IMR-90 (cell line): ENCODE data around the gene CACNA1D.

Source experiments
- CEBPB ChIP-seq: IDR thresholded peaks from 2 replicates; pipeline ENCODE4 v1.6.1; 2012; ENCODE audit warnings: low read depth, low read length, improper control_type of control experiment
- CHD1 ChIP-seq: IDR thresholded peaks from 2 replicates; pipeline ENCODE4 v1.6.1; 2012; ENCODE audit warnings: low read depth, low read length, improper control_type of control experiment
- NFE2L2 ChIP-seq: fragments of 150-350 bp; IDR thresholded peaks from 2 replicates; pipeline ENCODE4 v1.6.1; 2016; ENCODE audit warnings: low read depth, mild to moderate bottlenecking, low read length
- POLR2A ChIP-seq: IDR thresholded peaks from 2 replicates; pipeline ENCODE4 v1.6.1; 2012; ENCODE audit warnings: mild to moderate bottlenecking, low read depth, low read length
- RAD21 ChIP-seq: IDR thresholded peaks from 2 replicates; pipeline ENCODE4 v1.6.1; 2012; ENCODE audit warnings: low read length, improper control_type of control experiment
- RCOR1 ChIP-seq: IDR thresholded peaks from 2 replicates; pipeline ENCODE4 v1.6.1; 2012; ENCODE audit warnings: mild to moderate bottlenecking, low read length, improper control_type of control experiment; ENCODE audit not compliant: insufficient replicate concordance
- RFX5 ChIP-seq: IDR thresholded peaks from 2 replicates; pipeline ENCODE4 v1.8.0; 2012; ENCODE audit warnings: low read depth, mild to moderate bottlenecking, low read length, moderate library complexity
- TF ChIP-seq, protein P1 (sequence below): conservative IDR thresholded peaks from 2 replicates; pipeline ENCODE4 v1.5.1; 2012; ENCODE audit warnings: mild to moderate bottlenecking, low read depth, low read length, improper control_type of control experiment
- TF ChIP-seq, protein P2 (sequence below): fragments of 150-350 bp; IDR thresholded peaks from 2 replicates; pipeline ENCODE4 v1.6.1; 2017; ENCODE audit warnings: mild to moderate bottlenecking, antibody characterized with exemption, low read length, low read depth
- TF ChIP-seq, protein P3 (sequence below): fragments of 150-350 bp; IDR thresholded peaks from 2 replicates; pipeline ENCODE4 v1.6.1; 2016; ENCODE audit warnings: low read depth, mild to moderate bottlenecking, low read length, moderate library complexity, borderline replicate concordance

DNA sequence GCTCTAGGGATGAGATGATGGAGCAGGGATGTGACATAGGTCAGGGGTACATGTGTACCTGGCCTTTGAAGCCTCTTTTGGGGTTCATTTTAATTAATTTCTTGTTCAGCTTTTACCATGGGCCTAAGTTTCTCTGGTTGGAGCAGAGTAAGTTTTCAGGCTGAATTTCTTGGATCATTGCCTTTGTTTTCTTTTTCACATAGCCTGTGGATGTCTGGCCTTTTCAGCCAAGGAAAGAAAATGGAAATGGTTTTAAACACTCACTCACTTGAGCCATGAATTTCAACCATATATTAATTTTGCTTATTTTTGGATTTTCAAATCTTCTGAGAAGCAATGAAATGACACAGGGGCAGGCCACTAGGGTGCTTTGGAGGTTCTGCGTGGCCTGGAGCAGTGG lies 30.2 kb downstream of the CACNA1D start:
- TF ChIP-seq RAD21 (no peak), NFE2L2 (no peak), POLR2A (no peak), RCOR1 (no peak), CEBPB (no peak), CHD1 (no peak), RFX5 (no peak)
- TF ChIP-seq, protein P1, sequence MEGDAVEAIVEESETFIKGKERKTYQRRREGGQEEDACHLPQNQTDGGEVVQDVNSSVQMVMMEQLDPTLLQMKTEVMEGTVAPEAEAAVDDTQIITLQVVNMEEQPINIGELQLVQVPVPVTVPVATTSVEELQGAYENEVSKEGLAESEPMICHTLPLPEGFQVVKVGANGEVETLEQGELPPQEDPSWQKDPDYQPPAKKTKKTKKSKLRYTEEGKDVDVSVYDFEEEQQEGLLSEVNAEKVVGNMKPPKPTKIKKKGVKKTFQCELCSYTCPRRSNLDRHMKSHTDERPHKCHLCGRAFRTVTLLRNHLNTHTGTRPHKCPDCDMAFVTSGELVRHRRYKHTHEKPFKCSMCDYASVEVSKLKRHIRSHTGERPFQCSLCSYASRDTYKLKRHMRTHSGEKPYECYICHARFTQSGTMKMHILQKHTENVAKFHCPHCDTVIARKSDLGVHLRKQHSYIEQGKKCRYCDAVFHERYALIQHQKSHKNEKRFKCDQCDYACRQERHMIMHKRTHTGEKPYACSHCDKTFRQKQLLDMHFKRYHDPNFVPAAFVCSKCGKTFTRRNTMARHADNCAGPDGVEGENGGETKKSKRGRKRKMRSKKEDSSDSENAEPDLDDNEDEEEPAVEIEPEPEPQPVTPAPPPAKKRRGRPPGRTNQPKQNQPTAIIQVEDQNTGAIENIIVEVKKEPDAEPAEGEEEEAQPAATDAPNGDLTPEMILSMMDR = no peak
- TF ChIP-seq, protein P2, sequence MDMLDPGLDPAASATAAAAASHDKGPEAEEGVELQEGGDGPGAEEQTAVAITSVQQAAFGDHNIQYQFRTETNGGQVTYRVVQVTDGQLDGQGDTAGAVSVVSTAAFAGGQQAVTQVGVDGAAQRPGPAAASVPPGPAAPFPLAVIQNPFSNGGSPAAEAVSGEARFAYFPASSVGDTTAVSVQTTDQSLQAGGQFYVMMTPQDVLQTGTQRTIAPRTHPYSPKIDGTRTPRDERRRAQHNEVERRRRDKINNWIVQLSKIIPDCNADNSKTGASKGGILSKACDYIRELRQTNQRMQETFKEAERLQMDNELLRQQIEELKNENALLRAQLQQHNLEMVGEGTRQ = no peak
- TF ChIP-seq, protein P3, sequence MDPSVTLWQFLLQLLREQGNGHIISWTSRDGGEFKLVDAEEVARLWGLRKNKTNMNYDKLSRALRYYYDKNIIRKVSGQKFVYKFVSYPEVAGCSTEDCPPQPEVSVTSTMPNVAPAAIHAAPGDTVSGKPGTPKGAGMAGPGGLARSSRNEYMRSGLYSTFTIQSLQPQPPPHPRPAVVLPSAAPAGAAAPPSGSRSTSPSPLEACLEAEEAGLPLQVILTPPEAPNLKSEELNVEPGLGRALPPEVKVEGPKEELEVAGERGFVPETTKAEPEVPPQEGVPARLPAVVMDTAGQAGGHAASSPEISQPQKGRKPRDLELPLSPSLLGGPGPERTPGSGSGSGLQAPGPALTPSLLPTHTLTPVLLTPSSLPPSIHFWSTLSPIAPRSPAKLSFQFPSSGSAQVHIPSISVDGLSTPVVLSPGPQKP = no peak
